Measurements from ENCODE around the gene GOSR2.

Gene GOSR2

DNA sequence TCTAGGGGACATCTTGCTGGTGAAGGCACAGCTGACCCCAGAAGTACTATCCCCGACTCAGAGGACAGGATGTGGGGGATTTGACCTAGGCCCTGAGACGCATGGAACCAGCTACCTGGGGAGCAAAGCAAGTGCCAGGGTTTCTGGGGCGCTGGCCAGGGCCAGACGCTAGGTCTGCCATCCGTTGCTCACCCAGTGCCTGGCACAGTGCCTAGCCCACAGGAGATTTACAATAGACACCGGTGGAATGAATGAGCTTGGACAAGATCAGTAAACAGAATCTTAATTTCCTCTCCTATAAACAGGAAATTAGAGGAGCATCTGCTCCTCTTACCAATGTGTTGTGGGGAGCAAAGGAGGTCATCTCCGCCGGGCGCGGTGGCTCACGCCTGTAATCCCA lies 51.1 kb downstream of the GOSR2 start:
- Histone ChIP-seq H3K36me3 (ENCODE audit: insufficient read depth, low read length) (no peaks in the 10 kb centered on the region), H3K4me1 (ENCODE audit: insufficient read depth, low read length, poor library complexity, severe bottlenecking) (no peaks in the 10 kb centered on the region), H3K4me2 (ENCODE audit: low read depth, low read length, poor library complexity, severe bottlenecking) (no peak overlapping the region), H2AFZ (ENCODE audit: low read length) (no peak overlapping the region), H3F3A (ENCODE audit: low read depth) (no peaks in the 10 kb centered on the region), H3K79me2 (ENCODE audit: insufficient read depth, low read length) (no peaks in the 10 kb centered on the region), H3K9ac (ENCODE audit: low read depth, low read length, poor library complexity, severe bottlenecking) (no peak overlapping the region), H4K20me1 (ENCODE audit: insufficient read depth, low read length, poor library complexity, severe bottlenecking) (no peaks in the 10 kb centered on the region), H3K4me3 (ENCODE audit: low read length, poor library complexity, severe bottlenecking) (no peak overlapping the region), H3K27me3 (ENCODE audit: insufficient read depth, low read length, poor library complexity, severe bottlenecking) (no peaks in the 10 kb centered on the region), H3K9me2 (replicated peaks; ENCODE audit: low read depth, low read length) (no peaks in the 10 kb centered on the region), H3K9me3 (ENCODE audit: insufficient read depth, low read depth, low read length) (no peaks in the 10 kb centered on the region)
- no peak for TF ChIP-seq EZH2phosphoT487 (IDR thresholded peaks at IDR 0.05; ENCODE audit: borderline replicate concordance)
- TF ChIP-seq, protein P1, sequence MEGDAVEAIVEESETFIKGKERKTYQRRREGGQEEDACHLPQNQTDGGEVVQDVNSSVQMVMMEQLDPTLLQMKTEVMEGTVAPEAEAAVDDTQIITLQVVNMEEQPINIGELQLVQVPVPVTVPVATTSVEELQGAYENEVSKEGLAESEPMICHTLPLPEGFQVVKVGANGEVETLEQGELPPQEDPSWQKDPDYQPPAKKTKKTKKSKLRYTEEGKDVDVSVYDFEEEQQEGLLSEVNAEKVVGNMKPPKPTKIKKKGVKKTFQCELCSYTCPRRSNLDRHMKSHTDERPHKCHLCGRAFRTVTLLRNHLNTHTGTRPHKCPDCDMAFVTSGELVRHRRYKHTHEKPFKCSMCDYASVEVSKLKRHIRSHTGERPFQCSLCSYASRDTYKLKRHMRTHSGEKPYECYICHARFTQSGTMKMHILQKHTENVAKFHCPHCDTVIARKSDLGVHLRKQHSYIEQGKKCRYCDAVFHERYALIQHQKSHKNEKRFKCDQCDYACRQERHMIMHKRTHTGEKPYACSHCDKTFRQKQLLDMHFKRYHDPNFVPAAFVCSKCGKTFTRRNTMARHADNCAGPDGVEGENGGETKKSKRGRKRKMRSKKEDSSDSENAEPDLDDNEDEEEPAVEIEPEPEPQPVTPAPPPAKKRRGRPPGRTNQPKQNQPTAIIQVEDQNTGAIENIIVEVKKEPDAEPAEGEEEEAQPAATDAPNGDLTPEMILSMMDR (conservative IDR thresholded peaks at IDR 0.05; ENCODE audit: low read length) = no peak

DNA sequence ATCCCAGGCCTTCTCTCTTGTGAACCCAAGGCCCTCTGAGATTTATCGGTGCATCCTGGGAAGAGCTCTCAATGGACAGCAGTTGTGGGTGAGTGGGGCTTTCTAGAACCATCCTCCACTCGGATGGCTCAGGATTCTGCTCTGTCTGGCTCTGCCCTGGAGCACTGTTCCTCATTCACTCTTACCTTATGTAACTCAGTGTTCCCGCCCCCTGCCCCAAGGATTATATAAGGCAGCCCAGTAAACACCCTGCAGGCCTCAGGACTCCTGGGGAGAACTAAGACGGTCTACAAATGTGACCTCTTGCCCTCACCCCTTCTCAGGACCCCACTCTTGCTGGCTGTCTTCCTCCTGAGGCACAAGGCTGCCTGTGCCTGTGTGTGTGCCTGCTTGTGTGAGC lies 52.3 kb downstream of the GOSR2 start:
- no peak overlapping the region for H3K9ac ChIP-seq (ENCODE audit: low read depth, low read length, poor library complexity, severe bottlenecking)
- no peaks in the 10 kb centered on the region for H3K9me3 ChIP-seq (ENCODE audit: insufficient read depth, low read depth, low read length)
- H3K4me3 ChIP-seq (ENCODE audit: low read length, poor library complexity, severe bottlenecking) = no peak overlapping the region
- H3K79me2 ChIP-seq (ENCODE audit: insufficient read depth, low read length) = no peaks in the 10 kb centered on the region
- H3F3A ChIP-seq (ENCODE audit: low read depth) = no peaks in the 10 kb centered on the region
- no peak overlapping the region for H2AFZ ChIP-seq (ENCODE audit: low read length)
- no peaks in the 10 kb centered on the region for H4K20me1 ChIP-seq (ENCODE audit: insufficient read depth, low read length, poor library complexity, severe bottlenecking)
- H3K27me3 ChIP-seq (ENCODE audit: insufficient read depth, low read length, poor library complexity, severe bottlenecking) = no peaks in the 10 kb centered on the region
- no peak for TF ChIP-seq EZH2phosphoT487 (IDR thresholded peaks at IDR 0.05; ENCODE audit: borderline replicate concordance)
- TF ChIP-seq, protein P1 (conservative IDR thresholded peaks at IDR 0.05; ENCODE audit: low read length) = no peak
- H3K4me1 ChIP-seq (ENCODE audit: insufficient read depth, low read length, poor library complexity, severe bottlenecking) = no peaks in the 10 kb centered on the region
- H3K4me2 ChIP-seq (ENCODE audit: low read depth, low read length, poor library complexity, severe bottlenecking) = no peak overlapping the region
- H3K9me2 ChIP-seq (replicated peaks; ENCODE audit: low read depth, low read length) = no peaks in the 10 kb centered on the region
- H3K36me3 ChIP-seq (ENCODE audit: insufficient read depth, low read length) = no peaks in the 10 kb centered on the region

DNA sequence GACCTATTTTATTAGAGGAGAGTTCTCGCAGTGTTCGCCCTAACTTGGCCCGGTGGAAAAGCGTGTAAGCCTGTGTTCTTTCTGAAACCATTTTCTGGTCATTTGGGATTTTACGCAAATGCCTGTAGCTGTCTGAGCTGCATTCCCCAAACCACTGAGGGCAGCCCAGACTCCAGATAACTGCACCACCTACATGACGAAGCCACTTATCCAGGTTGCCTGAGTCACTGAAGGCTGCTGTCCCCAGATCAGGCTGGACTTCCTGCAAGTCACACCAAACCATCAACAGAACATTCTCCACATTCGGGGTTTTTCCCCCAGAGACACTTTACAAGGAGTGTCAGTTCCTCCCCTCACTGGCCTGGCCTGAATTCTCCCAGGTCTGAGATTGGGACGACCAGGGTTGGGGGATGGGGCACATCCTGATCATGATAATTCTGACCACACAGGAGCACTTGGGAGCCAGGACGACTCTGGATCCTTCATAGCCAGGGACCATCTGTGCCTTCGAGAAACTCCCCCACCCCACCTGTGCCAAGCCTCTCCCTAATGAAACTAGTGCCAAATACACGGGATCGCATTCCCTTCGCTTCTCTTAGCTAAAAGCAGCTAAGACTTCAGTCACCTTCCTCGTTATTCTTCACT lies 53.8 kb downstream of the GOSR2 start:
- TF ChIP-seq, protein P1 (conservative IDR thresholded peaks at IDR 0.05; ENCODE audit: low read length) = no peak
- no peak for TF ChIP-seq EZH2phosphoT487 (IDR thresholded peaks at IDR 0.05; ENCODE audit: borderline replicate concordance)
- no peaks in the 10 kb centered on the region for H3K9me3 ChIP-seq (ENCODE audit: insufficient read depth, low read depth, low read length)
- H3K9me2 ChIP-seq (replicated peaks; ENCODE audit: low read depth, low read length) = no peaks in the 10 kb centered on the region
- no peak overlapping the region for H3K9ac ChIP-seq (ENCODE audit: low read depth, low read length, poor library complexity, severe bottlenecking)
- H3K4me2 ChIP-seq (ENCODE audit: low read depth, low read length, poor library complexity, severe bottlenecking) = no peak overlapping the region
- no peaks in the 10 kb centered on the region for H3K79me2 ChIP-seq (ENCODE audit: insufficient read depth, low read length)
- no peaks in the 10 kb centered on the region for H3K36me3 ChIP-seq (ENCODE audit: insufficient read depth, low read length)
- no peak overlapping the region for H2AFZ ChIP-seq (ENCODE audit: low read length)
- H3K4me1 ChIP-seq (ENCODE audit: insufficient read depth, low read length, poor library complexity, severe bottlenecking) = no peaks in the 10 kb centered on the region
- no peaks in the 10 kb centered on the region for H3K27me3 ChIP-seq (ENCODE audit: insufficient read depth, low read length, poor library complexity, severe bottlenecking)
- no peaks in the 10 kb centered on the region for H3F3A ChIP-seq (ENCODE audit: low read depth)
- no peak overlapping the region for H3K4me3 ChIP-seq (ENCODE audit: low read length, poor library complexity, severe bottlenecking)
- H4K20me1 ChIP-seq (ENCODE audit: insufficient read depth, low read length, poor library complexity, severe bottlenecking) = no peaks in the 10 kb centered on the region
